ENCODE data around the gene RABGAP1L.
"Not testable (repeated sequence)": the region's sequence is repeated elsewhere in the genome, so short reads cannot be mapped to it uniquely, and the experiment has no call there.

Gene RABGAP1L

DNA sequence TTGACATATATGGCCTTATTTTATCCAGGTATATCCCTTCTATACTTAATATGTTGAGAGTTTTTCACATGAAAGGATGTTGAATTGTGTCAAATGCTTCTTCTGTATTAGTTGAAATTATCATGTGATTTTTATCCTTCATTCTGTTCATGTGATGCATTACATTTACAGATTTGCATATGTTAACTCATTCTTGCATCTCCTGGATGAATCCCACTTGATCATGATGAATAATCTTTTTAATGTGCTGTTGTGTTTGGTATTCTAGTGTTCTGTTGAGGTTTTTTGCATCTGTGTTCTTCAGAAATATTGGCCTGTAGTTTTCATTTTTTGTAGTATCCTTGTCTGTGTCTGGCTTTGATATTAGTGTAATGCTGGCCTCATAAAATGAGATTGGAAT lies 150.2 kb downstream of the RABGAP1L start:
- Mint-ChIP-seq H3K4me1 (peaks cover 23% of the 10 kb centered on the region), H3K4me3 (no peak overlapping the region), H3K27me3 (no peaks in the 10 kb centered on the region), H3K27ac (no peak overlapping the region), H3K9me3 (peaks cover 29% of the 10 kb centered on the region), H3K36me3 (peaks cover 97% of the 10 kb centered on the region)
- ATAC-seq: no peak

DNA sequence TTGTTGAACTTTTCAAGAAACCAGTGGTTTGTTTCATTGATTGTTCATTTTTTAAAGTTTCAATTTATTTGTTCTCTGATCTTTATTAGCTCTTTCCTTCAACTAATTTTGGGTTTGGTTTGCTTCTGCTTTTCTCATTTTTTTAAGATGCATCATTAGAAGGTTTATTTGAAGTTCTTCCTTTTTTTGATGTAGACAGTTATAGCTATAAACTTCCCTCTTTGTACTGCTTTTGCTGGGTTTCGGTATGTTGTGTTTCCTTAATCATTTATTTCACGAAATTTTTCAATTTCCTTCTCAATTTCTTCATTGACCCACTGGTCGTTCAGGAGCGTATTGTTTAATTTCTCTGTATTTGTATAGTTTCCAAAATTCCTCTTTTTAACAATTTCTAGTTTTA lies 155.1 kb downstream of the RABGAP1L start:
- Mint-ChIP-seq H3K27me3 (no peaks in the 10 kb centered on the region), H3K27ac (no peak overlapping the region), H3K9me3 (peaks cover 43% of the 10 kb centered on the region), H3K4me3 (peak overlapping the region; percentile 19), H3K4me1 (peaks cover 39% of the 10 kb centered on the region), H3K36me3 (peaks cover 97% of the 10 kb centered on the region)
- ATAC-seq: no peak

DNA sequence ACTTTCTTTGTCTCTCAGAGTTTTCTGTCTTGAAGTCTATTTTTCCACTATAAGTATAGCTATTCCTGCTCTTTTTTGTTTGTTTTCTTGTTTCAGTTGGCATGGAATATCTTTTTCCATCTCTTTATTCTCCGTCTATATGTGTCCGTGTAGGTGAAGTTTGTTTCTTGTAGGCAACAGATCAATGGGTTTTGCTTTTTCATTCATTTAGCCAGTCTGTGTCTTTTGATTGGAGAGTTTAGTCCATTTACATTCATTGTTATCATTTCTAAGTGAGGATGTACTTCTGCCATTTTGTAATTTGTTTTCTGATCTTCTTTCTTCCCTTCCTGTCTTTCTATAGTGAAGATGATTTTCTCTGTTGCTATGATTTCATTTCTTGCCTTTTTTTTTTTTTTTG lies 155.9 kb downstream of the RABGAP1L start:
- Mint-ChIP-seq H3K36me3 (peaks cover 97% of the 10 kb centered on the region), H3K9me3 (peaks cover 45% of the 10 kb centered on the region), H3K27ac (no peak overlapping the region), H3K4me1 (peaks cover 31% of the 10 kb centered on the region), H3K4me3 (no peak overlapping the region), H3K27me3 (no peaks in the 10 kb centered on the region)
- no peak for ATAC-seq

DNA sequence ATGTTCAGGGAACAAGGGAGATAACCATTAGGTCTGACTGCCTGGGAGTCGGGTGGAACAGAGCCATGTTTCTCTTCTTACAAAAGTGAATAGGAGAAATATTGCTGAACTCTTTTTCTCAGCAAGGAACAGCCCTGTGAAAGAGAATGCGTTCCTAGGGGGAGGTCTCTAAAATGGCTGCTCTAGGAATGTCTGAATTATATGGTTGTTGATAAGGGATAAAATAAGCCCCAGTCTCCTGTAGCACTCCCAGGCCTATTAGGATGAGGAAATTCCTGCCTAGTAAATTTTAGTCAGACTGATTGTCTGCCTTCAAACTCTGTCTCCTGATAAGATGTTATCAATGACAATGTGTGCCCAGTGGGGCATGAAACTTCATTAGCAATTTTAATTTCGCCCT lies 161.6 kb downstream of the RABGAP1L start:
- Mint-ChIP-seq H3K9me3 (peaks cover 22% of the 10 kb centered on the region), H3K4me1 (peaks cover 35% of the 10 kb centered on the region), H3K36me3 (peaks cover 89% of the 10 kb centered on the region)
- H3K27ac Mint-ChIP-seq, H3K4me3 Mint-ChIP-seq, ATAC-seq, H3K27me3 Mint-ChIP-seq: not testable (repeated sequence)

DNA sequence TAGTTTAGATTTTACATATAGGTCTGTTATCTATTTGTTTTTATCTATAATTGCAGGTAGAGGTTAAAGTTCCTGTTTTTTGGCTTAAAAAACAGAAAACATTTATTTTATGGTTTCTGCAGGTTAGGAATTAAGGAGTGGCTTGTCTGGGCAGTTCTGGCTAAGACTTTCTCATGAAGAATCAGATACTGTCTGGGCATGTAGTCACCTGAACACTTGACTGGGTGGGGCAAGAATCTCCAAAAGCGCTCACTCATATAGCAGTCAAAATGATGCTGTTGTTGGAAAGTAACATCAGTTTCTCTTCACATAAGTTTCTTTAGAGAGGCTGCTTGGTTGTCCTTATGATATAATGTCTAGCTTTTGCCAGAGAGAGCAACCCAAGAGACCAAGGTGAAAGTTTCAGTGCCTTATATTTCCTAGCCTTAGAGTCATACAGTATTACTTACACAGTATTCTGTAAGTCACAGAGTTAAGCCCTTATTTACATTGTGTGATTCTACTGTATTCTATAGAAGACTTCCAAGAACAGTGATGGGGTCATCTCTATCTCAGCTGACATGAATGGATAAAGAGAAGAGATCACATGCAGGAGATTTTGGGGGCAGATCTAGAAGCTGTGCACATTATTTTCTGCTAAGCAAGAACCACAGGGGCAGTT lies 163.0 kb downstream of the RABGAP1L start:
- H3K4me1 Mint-ChIP-seq: peaks cover 33% of the 10 kb centered on the region
- peaks cover 85% of the 10 kb centered on the region for H3K36me3 Mint-ChIP-seq
- peaks cover 32% of the 10 kb centered on the region for H3K9me3 Mint-ChIP-seq
- ATAC-seq: no peak
- no peak overlapping the region for H3K27ac Mint-ChIP-seq
- H3K27me3 Mint-ChIP-seq: no peaks in the 10 kb centered on the region
- no peak overlapping the region for H3K4me3 Mint-ChIP-seq

GRCh38 chr1:174324493-174324892 lies 165.2 kb downstream of the RABGAP1L start:
- peaks cover 25% of the 10 kb centered on the region for H3K9me3 Mint-ChIP-seq
- H3K27me3 Mint-ChIP-seq: no peaks in the 10 kb centered on the region
- no peak overlapping the region for H3K4me3 Mint-ChIP-seq
- H3K27ac Mint-ChIP-seq: no peak overlapping the region
- peaks cover 65% of the 10 kb centered on the region for H3K36me3 Mint-ChIP-seq
- no peak for ATAC-seq
- H3K4me1 Mint-ChIP-seq: peaks cover 21% of the 10 kb centered on the region

GRCh38 chr1:174324939-174325338 lies 165.6 kb downstream of the RABGAP1L start:
- H3K27ac Mint-ChIP-seq: no peak overlapping the region
- H3K36me3 Mint-ChIP-seq: peaks cover 61% of the 10 kb centered on the region
- no peak for ATAC-seq
- no peak overlapping the region for H3K4me3 Mint-ChIP-seq
- H3K4me1 Mint-ChIP-seq: peaks cover 21% of the 10 kb centered on the region
- H3K9me3 Mint-ChIP-seq: peaks cover 23% of the 10 kb centered on the region
- H3K27me3 Mint-ChIP-seq: no peaks in the 10 kb centered on the region

GRCh38 chr1:174326278-174326677 lies 167.0 kb downstream of the RABGAP1L start:
- Mint-ChIP-seq H3K4me3 (no peak overlapping the region), H3K36me3 (peaks cover 53% of the 10 kb centered on the region), H3K9me3 (peaks cover 17% of the 10 kb centered on the region), H3K4me1 (peaks cover 26% of the 10 kb centered on the region), H3K27ac (no peak overlapping the region), H3K27me3 (no peaks in the 10 kb centered on the region)
- no peak for ATAC-seq

DNA sequence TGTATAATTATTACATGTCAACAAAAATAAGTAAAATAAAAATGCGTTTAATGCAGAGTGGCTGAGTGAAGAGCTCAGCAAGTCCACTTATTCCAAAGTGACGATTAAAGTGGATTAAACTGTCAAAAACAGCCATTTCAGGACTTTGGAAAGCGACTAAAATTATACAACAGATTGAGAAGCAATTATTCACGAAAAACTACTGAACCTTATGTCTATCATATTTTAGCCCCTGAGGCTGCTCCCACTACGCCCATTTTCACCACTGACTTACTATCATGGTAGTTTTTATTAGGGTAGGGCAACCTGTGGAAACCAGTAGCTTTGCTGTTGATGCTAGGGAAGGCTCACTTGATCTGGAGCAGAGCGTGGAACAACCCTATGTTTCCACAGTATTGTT lies 174.1 kb downstream of the RABGAP1L start:
- Mint-ChIP-seq H3K9me3 (peaks cover 3% of the 10 kb centered on the region), H3K4me3 (no peak overlapping the region), H3K36me3 (peaks cover 12% of the 10 kb centered on the region), H3K27me3 (no peaks in the 10 kb centered on the region), H3K4me1 (peaks cover 31% of the 10 kb centered on the region), H3K27ac (no peak overlapping the region)
- no peak for ATAC-seq

GRCh38 chr1:174337000-174337681 lies 177.8 kb downstream of the RABGAP1L start:
- Mint-ChIP-seq H3K27me3 (no peaks in the 10 kb centered on the region), H3K9me3 (peaks cover 4% of the 10 kb centered on the region), H3K4me1 (peaks cover 30% of the 10 kb centered on the region), H3K36me3 (peaks cover 17% of the 10 kb centered on the region), H3K27ac (peak overlapping the region; percentile 3), H3K4me3 (no peak overlapping the region)
- no peak for ATAC-seq

DNA sequence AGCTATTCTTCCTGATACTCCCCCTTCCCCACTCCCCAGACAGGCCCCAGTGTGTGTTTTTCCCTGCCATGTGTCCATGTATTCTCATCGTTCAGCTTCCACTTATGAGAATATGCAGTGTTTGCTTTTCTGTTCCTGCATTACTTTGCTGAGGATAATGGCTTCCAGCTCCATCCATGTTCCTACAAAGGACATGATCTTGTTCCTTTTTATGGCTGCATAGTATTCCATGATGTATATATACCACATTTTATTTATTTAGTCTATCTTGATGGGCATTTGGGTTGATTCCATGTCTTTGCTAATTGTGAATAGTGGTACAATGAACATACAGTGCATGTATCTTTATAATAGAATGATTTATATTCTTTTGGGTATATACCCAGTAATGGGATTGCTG lies 181.1 kb downstream of the RABGAP1L start:
- not testable (repeated sequence) for H3K9me3 Mint-ChIP-seq, ATAC-seq, H3K4me3 Mint-ChIP-seq, H3K27me3 Mint-ChIP-seq, H3K27ac Mint-ChIP-seq
- peaks cover 48% of the 10 kb centered on the region for H3K4me1 Mint-ChIP-seq
- H3K36me3 Mint-ChIP-seq: peaks cover 18% of the 10 kb centered on the region

GRCh38 chr1:174344162-174344561 lies 184.8 kb downstream of the RABGAP1L start:
- ATAC-seq: peak; percentile 62
- peaks cover 8% of the 10 kb centered on the region for H3K9me3 Mint-ChIP-seq

GRCh38 chr1:174352117-174352516 lies 192.8 kb downstream of the RABGAP1L start:
- peaks cover 4% of the 10 kb centered on the region for H3K9me3 Mint-ChIP-seq
- H3K4me1 Mint-ChIP-seq: peaks cover 28% of the 10 kb centered on the region
- no peak overlapping the region for H3K27ac Mint-ChIP-seq
- no peak overlapping the region for H3K4me3 Mint-ChIP-seq
- H3K27me3 Mint-ChIP-seq: no peaks in the 10 kb centered on the region
- peaks cover 41% of the 10 kb centered on the region for H3K36me3 Mint-ChIP-seq
- ATAC-seq: no peak

More at GRCh38 chr1:174344162-174344561, 184.8 kb downstream of the RABGAP1L start:
- Mint-ChIP-seq H3K27me3 (no peaks in the 10 kb centered on the region), H3K4me1 (peaks cover 43% of the 10 kb centered on the region), H3K36me3 (peaks cover 46% of the 10 kb centered on the region), H3K27ac (peak overlapping the region; percentile 51), H3K4me3 (no peak overlapping the region)

DNA sequence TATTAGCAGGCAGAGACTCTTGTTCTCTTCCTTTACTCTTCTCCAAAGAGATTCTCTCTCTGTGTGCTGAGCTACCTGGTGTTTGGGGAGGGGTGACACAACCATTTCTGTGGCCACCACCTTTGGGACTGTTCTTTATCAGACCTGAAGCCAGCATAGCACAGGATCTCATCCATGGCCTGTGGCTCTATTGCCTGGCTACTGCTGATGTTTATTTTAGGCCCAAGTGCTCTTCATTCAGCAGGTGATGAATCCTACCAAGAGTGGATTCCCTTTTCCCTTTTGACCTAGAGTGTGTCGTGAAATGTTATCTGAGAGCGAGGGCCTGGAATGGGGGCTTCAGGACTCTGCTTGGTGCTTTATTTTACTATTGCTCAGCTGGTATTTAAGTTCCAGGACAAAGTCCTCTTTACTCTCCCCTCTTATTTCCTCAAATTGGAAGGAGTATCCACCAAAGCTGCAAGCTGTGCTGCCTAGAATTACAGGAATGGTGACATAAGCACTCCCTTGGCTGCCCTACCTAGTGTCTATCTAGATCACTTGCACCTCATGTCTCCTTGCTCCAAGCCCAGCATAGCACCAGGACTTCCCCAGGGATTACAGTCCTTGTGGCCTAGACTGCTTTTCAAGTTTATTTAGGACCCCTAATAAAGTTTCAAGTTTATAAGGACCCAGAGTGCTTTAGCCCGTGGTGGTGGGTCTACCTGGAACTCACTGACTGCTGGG lies 193.7 kb downstream of the RABGAP1L start:
- H3K4me1 Mint-ChIP-seq: peaks cover 28% of the 10 kb centered on the region
- H3K9me3 Mint-ChIP-seq: peaks cover under 1% of the 10 kb centered on the region
- peaks cover 32% of the 10 kb centered on the region for H3K36me3 Mint-ChIP-seq
- H3K4me3 Mint-ChIP-seq: no peak overlapping the region
- H3K27me3 Mint-ChIP-seq: no peaks in the 10 kb centered on the region
- ATAC-seq: no peak
- no peak overlapping the region for H3K27ac Mint-ChIP-seq

DNA sequence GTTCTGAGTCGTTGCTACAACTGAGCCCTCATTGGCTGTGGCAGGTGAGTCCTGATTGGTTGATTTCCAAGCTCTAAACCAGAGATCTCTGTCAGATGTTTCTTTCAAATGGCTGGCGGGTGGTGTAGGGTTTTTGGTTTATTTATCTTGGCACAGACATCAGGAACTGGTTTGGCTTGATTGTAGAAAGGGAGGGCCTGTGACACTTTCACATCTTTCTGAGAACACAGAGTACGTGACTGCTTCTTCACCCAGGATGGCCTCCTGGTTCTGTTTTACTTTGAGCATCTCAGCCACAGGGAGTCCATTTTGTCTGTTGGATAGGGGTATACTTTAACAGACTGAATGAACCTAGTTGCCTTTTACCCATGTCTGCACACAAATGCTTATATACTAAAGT lies 199.0 kb downstream of the RABGAP1L start:
- Mint-ChIP-seq H3K36me3 (peaks cover 42% of the 10 kb centered on the region), H3K9me3 (peaks cover 4% of the 10 kb centered on the region), H3K27ac (no peak overlapping the region), H3K27me3 (no peaks in the 10 kb centered on the region), H3K4me3 (no peak overlapping the region), H3K4me1 (peaks cover 26% of the 10 kb centered on the region)
- ATAC-seq: no peak

Measured in stimulated activated memory B cell treated with anti-CD40 and anti-IgM and Interleukin-4, amounts not matched to agents 10 μg/mL and 1 μg/mL and 100 μg/mL, for 72 hours (primary cell).